M059J (cell line): Measurements from ENCODE around the gene IHH. TPM values are rescaled to one million over a fixed set of nuclear protein-coding genes. Genes with fewer than 3 reads are reported as not detected.
A peak's percentile ranks its signal among the peaks of the same experiment; 100 is the strongest.

Source experiments
- DNase-seq: peaks from one replicate; pipeline ENCODE4 v3.0.0-alpha.2; 2012; ENCODE audit warnings: low read depth
- total RNA-seq: library from RNA; depleted of rRNA; stranded (reverse); fragments of >200 nt; shearing (Covaris generic); gene quantifications from 2 replicates; pipeline ENCODE4 v1.2.3, GENCODE V29; 2014

The IHH gene
- total RNA-seq, 1 experiment from 2014 or later: not detected

DNA sequence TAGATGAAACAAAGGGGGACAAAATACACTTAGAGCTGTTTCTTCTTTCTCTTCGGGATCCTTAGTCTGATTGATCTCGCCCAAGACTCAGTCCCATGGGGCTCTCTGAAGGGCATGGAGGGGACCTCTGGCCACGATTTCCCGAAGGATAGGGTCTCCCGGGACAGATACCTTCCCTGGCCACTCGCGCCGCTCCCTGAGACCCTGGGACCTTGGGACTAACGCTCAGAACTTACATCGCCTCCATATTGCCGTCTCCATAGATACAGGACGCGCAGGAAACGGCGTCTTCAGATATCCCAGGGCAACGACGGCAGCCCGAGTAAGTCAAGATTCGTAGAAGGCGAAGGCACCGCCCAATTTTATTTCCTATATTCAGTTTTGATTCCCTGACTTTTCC, 19.5 kb downstream of the IHH start, which contains the start of gene CFAP65:
CFAP65 (minus strand) TSS at position 265 of the 400 bp plus-strand sequence. CDS start 2,468 bp downstream, outside the sequence.
- peak; percentile 30 for DNase-seq

DNA sequence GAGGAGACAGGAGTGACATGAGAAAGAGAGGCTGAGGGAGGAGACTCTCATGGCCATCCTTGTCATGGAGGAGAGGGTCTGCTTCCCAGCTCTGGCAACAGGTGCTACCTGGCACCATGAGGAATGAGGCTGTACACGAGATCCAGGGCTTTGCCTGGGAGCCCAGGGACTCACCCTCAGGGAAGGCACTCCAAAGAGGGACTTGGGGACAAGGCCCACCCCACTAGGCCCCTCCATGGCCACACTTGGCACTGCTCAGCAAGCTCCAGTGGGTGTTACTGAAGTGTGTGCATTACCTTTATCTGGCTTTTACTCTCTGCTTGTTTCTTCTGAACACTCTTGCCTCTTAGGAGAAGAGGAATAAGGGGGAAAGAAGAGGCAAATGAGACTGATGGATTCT, 22.1 kb downstream of the IHH start:
- DNase-seq: no peak

DNA sequence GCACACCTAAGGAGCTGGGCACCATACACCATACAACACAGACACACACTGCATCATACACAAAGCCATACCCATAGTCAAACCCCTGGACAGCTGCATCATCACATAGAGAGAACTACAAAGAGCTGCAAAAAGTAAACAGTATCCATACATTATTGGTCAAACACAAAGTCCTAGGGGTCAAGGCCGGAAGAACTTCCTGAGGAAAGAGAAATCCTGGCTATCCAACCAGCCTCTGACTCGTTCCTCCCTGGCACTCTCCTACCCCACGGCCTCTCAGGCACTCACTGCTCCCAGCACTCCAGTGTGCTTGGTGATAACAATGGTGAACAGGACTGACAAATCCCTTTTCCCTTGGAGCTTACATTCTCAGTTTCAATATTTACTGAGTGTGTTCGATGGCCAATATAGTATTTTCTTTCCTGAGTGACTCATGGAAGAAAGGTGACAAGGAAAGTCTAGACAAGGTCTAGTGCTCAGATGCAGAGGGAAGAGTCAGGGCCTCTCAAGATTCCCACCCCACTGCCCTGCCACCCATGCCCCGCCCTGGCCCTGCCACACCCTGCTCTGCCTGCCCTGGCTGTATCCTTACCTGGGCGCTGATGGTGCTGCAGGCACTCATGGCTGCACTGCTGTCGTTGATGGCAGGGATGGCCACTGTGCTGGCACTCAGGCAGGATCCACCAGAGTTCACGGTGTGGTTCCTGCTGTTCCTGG, 22.8 kb downstream of the IHH start:
- DNase-seq: no peak

DNA sequence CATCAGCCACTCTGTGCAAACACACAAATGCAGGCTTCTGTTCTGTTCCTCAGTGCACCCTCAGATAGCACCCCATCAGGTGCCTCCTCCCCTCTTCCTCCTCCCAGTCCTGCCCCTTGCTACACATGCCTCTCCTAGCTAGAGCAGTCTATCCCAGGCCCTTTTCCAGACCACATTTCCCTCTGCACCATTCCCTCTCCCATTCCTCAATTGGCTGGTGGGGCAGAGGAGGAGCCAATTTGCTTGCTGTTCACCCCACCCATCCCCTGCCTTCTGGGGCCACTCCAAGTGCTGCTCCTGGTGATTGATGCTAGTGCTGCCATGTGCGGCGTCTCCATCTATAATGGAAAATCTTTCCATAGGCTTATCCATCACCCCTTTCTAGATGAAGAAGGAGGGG, 24.8 kb downstream of the IHH start:
- no peak for DNase-seq

DNA sequence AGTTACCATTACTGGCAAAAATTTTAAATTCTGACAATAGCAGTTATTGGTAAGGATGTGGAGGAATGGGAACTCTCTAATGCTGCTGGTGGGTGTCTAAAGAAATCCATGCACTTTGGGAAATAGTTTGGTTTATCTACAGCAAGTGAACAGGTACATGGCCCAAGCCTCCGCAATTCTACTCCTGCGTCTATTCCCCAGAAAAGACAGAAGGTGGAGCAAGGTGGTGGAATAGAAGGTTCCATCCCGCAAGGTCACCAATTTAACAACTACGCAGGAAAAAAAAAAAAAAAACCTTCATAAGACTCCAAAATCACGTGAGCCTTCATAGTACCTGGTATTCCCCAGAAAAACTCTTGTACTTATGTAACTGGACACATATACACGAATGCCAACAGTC, 25.9 kb downstream of the IHH start:
- DNase-seq: no peak

DNA sequence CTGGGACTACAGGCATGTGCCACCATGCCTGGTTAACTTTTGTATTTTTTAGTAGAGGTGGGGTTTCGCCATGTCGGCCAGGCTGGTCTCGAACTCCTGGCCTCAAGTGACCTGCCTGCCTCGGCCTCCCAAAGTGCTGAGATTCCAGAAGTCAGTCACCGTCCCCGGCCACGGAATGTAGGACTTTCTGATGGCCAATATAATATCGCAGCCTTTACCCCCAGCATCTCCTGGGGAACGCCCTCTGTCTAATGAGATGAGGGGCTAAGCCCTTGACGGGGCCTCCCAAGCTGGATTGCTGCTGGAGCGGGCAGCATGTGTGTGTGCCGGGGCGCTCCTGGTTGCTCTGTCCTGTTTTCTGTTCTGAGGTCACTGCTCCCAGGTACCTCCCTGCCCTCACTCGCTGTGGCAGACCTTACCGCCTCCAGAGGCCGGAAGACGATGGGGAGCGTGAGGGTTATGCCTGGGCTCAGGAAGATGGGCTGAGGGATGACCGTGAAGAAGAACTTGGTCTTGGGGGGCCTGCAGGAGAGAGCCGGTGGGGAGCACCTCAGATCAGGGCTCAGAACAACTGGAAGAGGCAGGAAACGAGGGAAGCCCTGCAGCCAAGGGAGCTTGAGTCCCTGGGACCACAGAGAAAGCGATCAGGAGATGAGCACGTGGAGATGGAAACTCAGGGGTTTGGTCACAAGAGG, 28.5 kb downstream of the IHH start:
- no peak for DNase-seq

DNA sequence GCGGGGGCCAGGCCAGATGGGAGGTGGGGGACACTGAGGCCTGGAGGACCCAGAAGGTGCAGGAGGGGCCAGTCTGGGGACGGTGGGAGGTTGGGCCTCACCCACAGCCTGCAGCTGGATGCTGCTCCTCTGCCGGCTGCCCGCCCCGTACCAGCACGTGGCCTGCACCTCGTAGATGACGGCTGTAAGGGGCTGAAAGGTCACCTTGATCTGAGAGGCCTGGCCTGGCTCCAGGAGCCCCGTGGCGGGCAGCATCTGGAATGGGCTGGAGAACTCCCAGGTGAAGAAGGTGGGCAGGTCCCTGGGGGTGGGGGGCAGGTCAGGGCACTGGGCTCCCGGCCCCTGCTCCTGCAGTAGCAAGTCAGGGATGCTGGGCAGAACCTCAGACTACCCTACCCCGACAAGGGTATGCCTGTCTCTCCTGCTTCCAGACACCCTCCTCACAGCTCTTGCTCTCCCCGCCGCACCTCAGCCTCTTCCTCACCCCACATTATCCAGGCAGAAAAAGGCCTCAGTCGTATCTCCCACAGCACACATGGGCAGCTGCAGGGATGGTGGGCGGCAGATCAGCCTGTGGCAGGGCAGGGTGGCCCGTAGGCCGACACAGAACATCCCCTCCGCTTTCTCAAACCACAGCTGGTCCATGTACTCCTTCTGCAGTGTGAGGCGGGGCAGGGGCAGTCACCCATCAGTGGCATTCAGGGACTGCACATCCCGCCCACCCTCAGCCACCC, 29.5 kb downstream of the IHH start:
- no peak for DNase-seq

DNA sequence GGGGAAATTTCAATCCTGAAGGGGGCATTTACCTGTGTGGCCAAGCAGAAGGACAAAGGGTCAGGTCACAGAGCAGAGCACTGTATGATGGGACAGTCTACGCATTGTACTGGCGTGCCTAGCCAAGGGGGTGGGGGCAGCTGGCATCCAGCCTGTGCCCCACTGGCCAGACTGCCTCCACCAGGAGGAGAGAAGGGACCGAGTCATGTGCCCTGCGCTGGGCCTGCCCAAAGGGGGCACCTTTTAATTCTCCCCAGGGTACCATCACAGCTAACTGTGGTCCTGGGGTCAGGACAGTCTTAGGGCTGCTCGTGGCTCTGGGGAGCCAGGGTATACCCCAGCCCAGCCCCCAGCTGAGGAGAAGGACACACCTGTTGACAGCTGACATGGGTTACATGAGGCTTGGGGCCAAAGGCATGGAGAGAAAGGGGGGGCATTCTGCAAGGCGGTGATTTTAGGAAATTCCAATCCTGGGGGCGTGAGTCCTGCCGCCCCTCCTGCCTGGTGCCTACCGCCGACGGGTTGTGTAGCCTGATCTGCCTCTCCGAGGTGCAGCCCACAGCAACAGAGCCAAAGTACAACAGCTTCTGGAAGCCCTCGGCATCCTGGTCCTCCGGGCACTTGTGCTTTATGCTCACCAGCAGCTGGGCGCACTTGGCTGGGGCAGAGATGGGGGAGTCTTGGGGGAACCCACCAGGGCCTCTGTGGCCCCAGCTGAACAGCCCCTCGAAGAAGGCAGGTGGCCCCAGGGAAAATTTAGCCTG, 30.4 kb downstream of the IHH start:
- no peak for DNase-seq

DNA sequence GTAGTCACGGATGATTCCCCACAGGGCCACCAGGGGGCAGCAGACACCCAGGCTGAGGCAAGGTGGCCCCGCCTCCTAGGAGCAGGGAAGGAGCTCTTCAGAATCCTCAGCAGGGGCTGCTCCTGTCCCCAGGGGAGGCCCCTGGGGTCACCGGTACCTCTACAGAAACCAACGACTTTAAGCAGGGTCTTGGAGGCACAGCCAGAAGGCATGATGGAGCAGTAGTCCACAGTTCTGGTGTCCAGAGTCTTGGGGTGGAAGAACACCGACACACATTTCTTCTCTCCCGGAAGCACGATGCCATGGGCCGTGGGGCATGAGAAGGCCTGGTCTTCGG, 30.9 kb downstream of the IHH start:
- DNase-seq: peak; percentile 70

DNA sequence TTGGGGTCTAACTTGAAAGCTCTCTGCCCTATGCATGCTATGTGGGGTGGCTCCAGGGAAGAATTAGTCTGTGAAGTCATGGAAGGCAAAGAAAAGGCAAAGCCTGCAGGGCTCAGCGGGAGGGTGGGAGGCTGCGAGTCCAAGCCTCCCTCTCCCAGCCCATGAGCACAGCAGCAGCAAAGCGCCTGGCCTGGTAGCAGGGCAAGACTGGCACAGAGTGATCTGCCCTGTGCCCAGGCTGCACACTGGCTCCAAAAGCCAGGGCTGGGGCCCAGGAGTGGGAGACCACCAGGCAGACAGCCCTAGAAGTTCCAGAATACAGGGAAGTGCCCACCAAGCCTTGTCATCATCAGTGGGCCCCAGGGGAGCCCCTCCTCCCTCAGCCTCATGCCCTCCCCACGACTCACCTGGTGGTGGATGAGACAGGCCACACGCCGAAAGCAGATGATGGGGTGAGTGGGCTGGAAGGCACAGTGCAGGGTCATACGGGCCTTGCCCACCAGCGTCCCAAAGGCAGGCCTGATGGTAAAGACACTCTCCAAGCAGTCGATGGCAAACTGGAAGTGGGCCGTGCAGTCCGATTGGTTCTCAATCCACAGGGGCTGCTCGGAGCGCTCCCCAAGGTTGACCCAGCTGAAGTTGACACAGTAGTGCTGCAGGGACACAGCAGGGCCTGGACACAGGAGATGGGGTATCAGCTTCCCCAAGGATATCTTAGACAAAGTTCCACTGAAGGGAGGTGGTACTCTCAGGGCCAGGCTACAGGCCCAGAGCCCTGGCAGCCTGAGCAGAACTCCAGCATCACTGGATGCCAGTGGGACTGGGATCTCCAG, 31.5 kb downstream of the IHH start:
- no peak for DNase-seq

DNA sequence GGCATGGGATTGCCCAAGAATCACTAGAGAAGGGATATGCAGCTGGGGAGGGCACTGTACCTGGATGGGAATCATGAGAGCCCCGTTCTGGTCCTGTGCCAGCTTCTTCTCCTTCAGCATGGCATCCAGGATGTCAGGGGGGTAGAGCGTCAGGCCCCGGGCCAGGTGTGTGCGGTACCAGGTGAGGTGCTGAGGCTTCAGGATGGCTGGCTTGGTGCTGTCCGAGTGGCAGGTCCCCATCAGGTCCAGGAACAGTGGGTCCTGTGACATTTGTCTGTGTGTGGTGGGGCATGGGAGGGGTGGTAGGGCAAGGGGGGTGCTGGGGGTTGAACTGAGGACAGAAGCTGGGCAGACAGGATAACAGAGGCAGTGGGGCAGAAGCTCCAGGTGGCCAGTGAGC, 32.6 kb downstream of the IHH start:
- DNase-seq: no peak

DNA sequence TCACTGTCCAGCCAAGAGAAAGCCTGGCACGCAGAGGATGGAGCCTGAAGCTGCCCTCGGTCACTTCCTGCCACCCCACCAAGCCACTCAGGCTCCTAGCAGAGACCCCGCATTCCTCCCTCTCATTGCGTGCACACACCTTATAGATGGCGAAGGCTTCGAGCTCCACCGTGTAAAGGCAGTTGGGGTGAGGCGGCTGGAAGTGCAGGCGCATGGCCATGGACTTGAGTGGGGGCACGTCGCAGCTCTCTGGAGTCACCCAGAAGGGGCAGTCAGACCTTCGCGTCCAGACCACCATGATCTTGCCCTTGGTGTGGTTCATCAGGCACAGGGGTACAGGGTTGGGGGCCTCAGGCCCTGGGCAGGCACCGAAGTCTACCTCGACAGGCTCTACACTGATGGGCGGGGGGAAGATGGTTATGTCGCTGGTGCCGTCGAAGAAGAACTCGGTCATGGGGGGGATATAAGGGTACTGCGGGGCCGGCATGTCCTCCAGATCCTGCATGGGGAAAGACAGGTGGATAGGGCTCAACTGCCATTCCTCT, 33.1 kb downstream of the IHH start:
- no peak for DNase-seq

DNA sequence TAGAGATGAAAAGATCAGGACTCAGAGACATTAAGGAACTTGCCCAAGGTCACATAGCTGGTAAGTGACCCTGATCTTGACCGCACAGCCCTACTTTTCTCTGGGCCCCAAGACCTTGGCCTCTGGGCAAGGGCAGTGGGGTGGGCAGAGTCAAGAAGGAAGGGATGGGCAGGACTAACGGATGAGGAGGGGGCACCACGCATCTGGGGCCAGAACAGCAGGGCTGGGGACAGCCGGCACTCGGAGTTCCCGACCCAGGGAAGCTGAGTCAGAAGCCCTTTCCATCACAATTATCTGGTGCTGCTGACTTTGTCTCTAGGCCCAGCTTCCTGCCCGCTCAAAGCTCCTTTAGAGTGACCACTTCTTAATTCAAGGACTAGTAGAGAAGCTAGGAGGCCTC, 33.8 kb downstream of the IHH start:
- no peak for DNase-seq

DNA sequence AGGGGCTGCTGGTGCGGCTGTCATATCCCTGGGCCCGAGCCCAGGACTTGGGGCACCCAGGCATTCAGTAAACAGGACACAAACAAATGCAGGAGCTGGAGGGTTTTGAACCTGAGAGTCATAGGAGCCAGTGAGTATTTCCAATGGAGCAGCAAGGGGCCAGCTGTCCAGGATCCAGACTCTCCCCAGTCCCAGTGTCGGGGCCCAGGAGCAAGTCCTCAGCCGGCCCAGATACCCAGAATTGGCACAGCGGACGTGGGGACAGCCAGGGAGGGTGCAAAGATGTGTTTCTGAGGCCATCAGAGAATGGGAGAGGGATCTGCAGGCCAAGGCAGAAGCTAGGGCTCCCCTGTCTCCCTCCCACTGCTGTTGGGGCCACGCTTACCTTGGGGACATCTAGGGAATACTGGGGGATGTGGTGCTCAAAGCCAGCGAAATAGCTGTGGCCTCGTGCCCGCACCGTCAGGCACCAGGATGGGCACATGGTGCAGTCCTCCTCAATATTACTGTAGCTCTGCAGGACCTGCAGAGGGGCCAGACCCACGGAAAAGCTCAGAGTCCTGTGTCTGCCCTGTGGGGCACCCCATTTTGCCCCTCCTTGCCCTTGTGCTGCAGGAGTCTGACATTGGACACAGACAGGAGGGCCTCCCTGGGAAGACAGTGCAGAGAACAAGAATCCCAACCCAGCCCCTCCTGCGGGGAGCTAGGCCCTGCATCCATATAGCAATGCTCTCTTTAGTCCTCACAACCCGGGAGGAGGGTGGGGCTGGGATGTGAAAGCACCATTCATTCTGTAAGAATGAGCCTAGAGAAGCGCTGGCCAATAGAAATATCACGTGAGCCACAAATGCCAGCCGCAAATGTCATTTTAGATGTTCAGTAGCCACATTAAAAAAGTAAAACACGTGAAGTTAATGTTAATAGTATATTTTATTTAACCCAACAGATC, 34.8 kb downstream of the IHH start:
- DNase-seq: no peak

DNA sequence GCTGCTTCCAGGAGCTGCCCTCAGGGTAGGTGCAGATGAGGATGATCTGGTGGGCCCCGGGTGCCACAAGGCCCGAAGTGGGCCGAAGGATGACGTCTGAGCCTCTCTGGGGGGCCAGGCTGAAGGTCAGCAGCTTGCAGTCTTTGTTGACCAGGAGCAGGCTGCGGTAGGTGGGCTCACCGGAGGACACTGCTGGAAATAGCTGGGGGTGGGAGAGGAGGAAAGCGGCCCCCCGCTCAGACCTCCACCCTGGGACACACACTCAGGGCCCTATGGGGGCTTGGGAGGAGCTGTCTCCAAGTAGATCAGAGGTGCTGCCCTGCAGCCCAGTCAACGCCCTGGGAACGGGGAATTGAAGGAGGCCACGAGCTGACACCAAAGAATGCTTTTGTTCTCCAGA, 36.7 kb downstream of the IHH start:
- DNase-seq: no peak

DNA sequence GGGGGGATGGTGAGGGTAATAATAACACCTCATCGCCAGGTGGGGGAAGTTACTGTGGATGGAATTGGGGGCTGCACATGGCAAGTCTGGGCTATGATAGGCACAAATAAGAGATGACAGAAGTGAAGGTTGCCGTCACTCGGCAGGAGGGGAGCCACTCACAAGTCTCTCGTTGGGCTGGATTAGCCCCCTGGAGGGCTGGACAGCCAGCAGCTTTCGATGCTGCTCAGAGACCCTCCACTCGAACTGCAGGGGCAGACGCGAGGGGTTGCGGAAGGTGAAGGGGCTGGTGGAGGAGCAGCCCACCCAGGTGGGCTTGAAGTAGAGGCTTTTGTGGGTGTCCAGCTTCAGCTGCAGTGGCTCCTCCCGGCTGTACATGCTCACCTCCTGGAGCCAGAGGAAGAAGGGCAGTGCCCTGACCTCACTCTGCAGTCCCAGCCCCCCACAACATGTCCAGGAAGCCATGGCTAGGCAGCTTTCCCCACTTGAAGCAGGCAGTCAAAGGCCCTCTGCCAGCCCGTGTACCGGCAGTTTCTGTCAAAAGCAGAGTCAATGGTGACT, 37.6 kb downstream of the IHH start:
- DNase-seq: no peak

DNA sequence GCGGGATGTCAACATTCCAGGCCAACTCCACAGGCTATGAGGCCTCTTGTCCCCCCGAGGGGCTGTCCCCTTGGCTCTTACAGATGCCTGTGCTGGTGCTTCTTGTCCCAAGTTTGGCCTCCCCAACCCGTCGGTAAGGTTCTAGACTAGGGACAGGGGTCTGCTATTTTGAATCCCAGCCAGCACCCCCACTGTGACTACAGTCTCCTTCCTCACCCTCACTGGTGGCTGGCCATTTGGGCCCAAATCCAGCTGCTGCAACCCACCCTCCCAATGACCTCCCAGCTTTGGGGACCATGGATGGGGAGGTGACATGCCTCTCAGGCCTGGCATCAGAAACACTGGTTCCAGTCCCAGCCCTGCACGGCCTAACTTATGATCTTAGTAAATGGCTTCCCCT, 38.1 kb downstream of the IHH start:
- no peak for DNase-seq

DNA sequence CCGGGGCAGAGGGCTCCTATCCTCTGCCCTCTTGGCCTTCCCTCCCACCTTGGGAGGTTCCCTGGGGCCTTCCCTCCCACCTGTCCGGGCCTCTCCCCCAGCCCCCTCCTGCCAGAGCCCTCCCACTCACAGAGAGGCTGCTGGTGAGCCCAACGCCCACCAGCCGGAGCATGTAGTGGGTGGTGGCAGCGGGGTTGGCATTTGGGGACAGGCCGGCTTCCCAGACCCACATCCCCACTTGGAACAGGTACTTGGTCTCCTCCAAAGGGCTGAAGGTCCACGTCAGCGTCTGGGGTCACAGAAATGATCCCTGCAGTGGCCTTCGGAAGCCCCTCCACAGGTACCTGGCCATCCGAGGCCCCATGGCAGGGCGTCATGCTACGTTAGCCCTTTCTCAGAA, 38.7 kb downstream of the IHH start:
- DNase-seq: no peak

DNA sequence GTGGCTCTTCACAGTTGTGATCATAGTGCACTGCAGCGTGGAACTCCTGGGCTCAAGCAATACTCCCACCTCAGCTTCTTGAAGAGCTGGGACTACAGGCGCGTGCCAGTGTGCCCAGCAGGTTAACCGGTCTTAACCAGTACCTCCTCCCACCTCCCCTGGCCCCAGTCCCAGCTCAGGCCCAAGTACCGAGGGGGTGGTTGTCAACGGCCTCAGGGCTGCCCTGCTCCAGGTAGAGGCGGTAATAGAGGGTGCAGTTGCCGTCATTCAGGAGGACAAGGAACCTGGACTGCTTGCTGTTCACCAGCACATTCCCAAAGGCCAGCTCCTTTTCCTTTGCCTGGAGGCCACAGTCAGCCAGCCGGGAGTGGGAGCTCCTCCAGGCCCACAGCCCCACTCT, 39.1 kb downstream of the IHH start:
- DNase-seq: no peak
